Measurements from ENCODE around the gene RPL39. TPM values are rescaled to one million over a fixed set of nuclear protein-coding genes. Genes with fewer than 3 reads are reported as not detected.
"Not testable (repeated sequence)": the region's sequence is repeated elsewhere in the genome, so short reads cannot be mapped to it uniquely, and the experiment has no call there.

The RPL39 gene
- total RNA-seq, 1 donor from 2014 or later, result 3,684 TPM

- intact Hi-C loops (cut with micrococcal nuclease), result no loop called here
- H3K36me3 Mint-ChIP-seq (ENCODE audit: low read depth), result no peaks in the 10 kb centered on the region
- ATAC-seq (ENCODE audit: low read depth) (no peak), DNase-seq (no peak)
- POLR2A ChIA-PET, result interaction anchor here (1.9 kb wide), 1 partner anchor 25 kb away, joined by 5 read pairs; the partner anchor contains the start of gene RPL39
- no peak overlapping the region for H3K27ac Mint-ChIP-seq
- CTCF ChIA-PET, result no interaction called here
- H3K9me3 Mint-ChIP-seq, result no peaks in the 10 kb centered on the region
- no peak overlapping the region for H3K4me3 Mint-ChIP-seq
- H3K4me1 Mint-ChIP-seq, result peaks cover 12% of the 10 kb centered on the region
- no peaks in the 10 kb centered on the region for H3K27me3 Mint-ChIP-seq
- TF ChIP-seq CTCF (IDR thresholded peaks at IDR 0.05), result no peak
Measured at GRCh38 chrX:119817130-119817690, 25.8 kb upstream of the RPL39 start.

- Mint-ChIP-seq H3K4me3 (no peak overlapping the region), H3K27ac (no peak overlapping the region), H3K36me3 (ENCODE audit: low read depth) (no peaks in the 10 kb centered on the region), H3K9me3 (no peaks in the 10 kb centered on the region), H3K4me1 (peaks cover 4% of the 10 kb centered on the region), H3K27me3 (no peaks in the 10 kb centered on the region)
- ChIA-PET POLR2A (no interaction called here), CTCF (no interaction called here)
- no peak for TF ChIP-seq CTCF (IDR thresholded peaks at IDR 0.05)
- DNase-seq, result no peak
- no peak for ATAC-seq (ENCODE audit: low read depth)
- intact Hi-C loops (cut with micrococcal nuclease), result no loop called here
Measured at GRCh38 chrX:119816300-119816699, 24.9 kb upstream of the RPL39 start.

GRCh38 chrX:119809185-119809666, 17.8 kb upstream of the RPL39 start:
- ChIA-PET CTCF (no interaction called here), POLR2A (interaction anchor here (0.6 kb wide), 1 partner anchor 45 kb away, joined by 11 read pairs; no protein-coding TSS in a partner anchor)
- peaks cover 1% of the 10 kb centered on the region for H3K36me3 Mint-ChIP-seq (ENCODE audit: low read depth)
- DNase-seq (no peak), ATAC-seq (ENCODE audit: low read depth) (no peak)
- H3K27me3 Mint-ChIP-seq, result no peaks in the 10 kb centered on the region
- H3K4me3 Mint-ChIP-seq, result no peak overlapping the region
- no peaks in the 10 kb centered on the region for H3K4me1 Mint-ChIP-seq
- no peak overlapping the region for H3K27ac Mint-ChIP-seq
- intact Hi-C loops (cut with micrococcal nuclease), result no loop called here
- no peaks in the 10 kb centered on the region for H3K9me3 Mint-ChIP-seq
- no peak for TF ChIP-seq CTCF (IDR thresholded peaks at IDR 0.05)

- intact Hi-C loops (cut with micrococcal nuclease); DNase-seq; H3K36me3 Mint-ChIP-seq (ENCODE audit: low read depth); H3K9me3 Mint-ChIP-seq; CTCF ChIA-PET; H3K4me1 Mint-ChIP-seq; H3K4me3 Mint-ChIP-seq; H3K27me3 Mint-ChIP-seq; H3K27ac Mint-ChIP-seq; POLR2A ChIA-PET; ATAC-seq (ENCODE audit: low read depth): not testable (repeated sequence)
Measured at GRCh38 chrX:119808461-119808860, 17.0 kb upstream of the RPL39 start.

GRCh38 chrX:119802546-119802945, 11.1 kb upstream of the RPL39 start:
- no peak for DNase-seq
- Mint-ChIP-seq H3K4me3 (no peak overlapping the region), H3K27ac (no peak overlapping the region), H3K9me3 (no peaks in the 10 kb centered on the region), H3K27me3 (no peaks in the 10 kb centered on the region), H3K4me1 (no peaks in the 10 kb centered on the region), H3K36me3 (ENCODE audit: low read depth) (peaks cover 5% of the 10 kb centered on the region)
- no peak for ATAC-seq (ENCODE audit: low read depth)
- POLR2A ChIA-PET, result no interaction called here
- intact Hi-C loops (cut with micrococcal nuclease), result no loop called here
- TF ChIP-seq CTCF (IDR thresholded peaks at IDR 0.05), result no peak
- CTCF ChIA-PET, result no interaction called here
